ENCODE data around the gene GSN. TPM values are rescaled to one million over a fixed set of nuclear protein-coding genes. Genes with fewer than 3 reads are reported as not detected.
A peak's percentile ranks its signal among the peaks of the same experiment; 100 is the strongest.

GSN gene
- total RNA-seq, 2 donors from 2014 or later = 404 to 854 TPM

DNA sequence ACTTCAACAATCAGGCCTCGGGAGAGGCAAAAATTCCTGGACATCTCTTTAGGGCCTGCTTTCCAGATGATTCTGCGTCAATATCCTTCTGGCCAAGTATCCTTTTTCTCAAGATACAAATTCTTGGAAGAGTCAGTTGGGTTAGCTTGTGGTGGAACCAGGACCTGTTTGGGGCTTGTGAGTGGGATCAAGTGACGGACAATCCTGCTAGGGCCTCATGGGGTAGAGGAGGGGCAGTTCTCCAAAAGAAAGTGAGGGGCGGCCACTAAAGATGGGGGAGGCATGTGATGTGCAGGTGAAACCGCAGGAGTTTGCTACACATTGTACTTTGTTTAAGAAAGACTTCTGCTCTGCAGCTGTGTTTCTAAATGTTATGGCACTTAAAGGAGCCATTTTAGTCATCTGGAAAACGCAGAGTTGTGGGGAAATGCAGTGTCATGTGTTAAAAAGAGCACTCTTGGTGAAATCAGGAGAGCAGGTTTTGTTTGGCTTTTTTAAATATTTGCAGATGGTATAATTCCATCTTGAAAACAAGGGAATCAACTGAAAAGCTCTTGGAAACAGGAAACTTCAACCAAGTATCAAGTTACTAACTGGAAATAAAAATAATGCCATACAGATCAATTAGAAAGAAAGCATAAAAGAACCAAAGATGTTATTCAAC is 27.4 kb upstream of the GSN start:
- ATAC-seq = no peak
- intact Hi-C loops (cut with DNase I, micrococcal nuclease) = no loop called here

DNA sequence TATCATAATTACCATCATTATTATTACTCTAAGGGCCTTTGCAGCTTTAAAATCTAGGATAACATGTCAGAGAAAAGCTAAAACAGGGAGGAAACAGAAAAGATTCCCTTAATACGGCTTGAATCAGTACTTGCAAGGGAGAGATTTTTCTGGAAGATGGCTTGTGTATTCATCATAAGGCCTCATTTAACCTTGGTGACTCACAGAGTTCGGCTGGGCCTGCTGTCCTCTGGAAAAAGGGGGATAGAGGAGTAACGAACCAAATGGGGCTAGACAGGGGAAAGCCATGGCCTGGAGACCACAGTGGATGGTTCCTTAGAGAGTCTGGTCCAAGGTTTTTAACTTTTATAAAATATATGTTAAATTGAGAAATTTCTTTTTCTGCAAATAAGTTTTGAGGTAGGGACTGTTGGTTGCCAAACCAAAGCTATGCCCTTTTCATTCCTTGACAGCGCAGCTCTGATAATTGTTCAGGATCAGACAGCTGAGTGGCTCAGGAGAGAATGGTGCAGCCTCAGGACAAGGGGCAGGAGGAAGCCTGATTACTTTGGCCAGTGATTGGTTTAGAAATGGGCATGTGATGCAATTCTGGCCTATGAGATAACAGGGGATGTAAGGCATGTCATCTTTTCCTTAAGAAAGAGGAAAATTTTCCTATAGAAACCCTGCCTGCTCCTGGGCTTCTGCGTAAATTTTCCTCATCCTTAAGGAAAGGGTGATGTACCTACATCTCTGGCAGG is 25.6 kb upstream of the GSN start:
- no peak for ATAC-seq
- no peak for DNase-seq
- intact Hi-C loops (cut with DNase I, micrococcal nuclease) = no loop called here

More for the DNA sequence above, 27.4 kb upstream of the GSN start:
- DNase-seq = no peak

DNA sequence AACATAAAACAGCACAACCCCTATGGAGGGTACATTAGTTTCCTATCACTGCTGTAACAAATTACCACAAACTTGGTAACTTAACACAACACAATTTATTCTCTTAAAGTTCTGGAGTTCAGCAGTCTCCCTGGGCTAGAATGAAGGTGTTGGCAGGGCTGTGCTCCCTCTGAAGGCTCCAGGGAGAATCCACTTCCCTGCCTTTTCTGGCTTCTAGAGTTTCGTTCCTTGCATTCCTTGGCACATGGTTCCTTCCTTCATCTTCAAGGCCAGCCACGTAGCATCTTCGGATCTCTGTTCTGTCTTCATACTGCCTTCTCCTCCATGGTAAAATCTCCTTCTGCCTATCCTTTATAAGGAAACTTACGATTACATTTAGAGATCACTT is 25.0 kb upstream of the GSN start:
- intact Hi-C loops (cut with DNase I, micrococcal nuclease) = no loop called here
- ATAC-seq (no peak), DNase-seq (no peak)

GRCh38 chr9:121246821-121247561 is 21.0 kb upstream of the GSN start:
- ATAC-seq (no peak), DNase-seq (no peak)
- intact Hi-C loops (cut with DNase I, micrococcal nuclease) = no loop called here

GRCh38 chr9:121249563-121249962 is 18.4 kb upstream of the GSN start:
- DNase-seq = no peak
- intact Hi-C loops (cut with DNase I, micrococcal nuclease) = no loop called here
- ATAC-seq = no peak

DNA sequence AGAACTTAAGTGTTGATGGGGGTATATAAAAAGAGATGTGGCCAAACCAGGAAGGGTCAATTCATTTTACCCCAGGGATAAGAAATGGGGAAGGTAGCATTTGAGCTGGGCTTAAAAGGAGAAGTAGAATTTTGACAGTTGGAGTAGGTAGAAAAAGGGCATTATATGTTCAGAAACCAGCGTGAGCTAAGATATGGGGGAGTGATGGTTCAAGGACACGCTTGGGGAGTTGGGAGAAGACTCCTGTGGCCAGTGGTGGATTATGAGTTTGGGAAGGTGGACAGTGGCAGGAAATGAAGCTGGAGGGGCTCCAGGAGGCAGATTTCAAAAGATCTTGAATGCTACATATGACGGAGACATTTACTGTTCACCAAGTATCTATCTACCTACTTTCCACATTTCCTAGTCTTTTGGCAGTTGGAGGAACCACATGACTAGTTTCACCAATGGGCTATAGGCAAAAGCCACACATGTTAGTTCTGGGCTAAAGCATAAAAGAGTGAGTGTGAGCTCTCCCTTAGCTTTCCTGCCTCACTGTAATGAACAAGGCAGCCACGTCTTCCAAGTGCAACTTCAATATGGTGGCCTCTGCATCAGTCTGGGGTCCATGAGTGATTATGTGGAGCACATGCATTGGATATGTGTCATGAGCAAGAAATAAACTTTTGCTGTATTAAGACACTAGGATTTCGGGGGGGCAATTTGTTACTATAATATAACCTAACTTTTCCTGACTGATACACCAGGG is 15.7 kb upstream of the GSN start:
- no peak for DNase-seq
- intact Hi-C loops (cut with DNase I, micrococcal nuclease) = no loop called here
- ATAC-seq = no peak

- intact Hi-C loops (cut with DNase I, micrococcal nuclease) = no loop called here
- DNase-seq (no peak), ATAC-seq (no peak)
Measured at GRCh38 chr9:121253162-121253561, 14.8 kb upstream of the GSN start.

GRCh38 chr9:121253821-121254501 is 14.0 kb upstream of the GSN start:
- intact Hi-C loops (cut with DNase I, micrococcal nuclease) = no loop called here
- no peak for ATAC-seq

GRCh38 chr9:121259498-121259897 is 8.5 kb upstream of the GSN start:
- ATAC-seq = no peak
- intact Hi-C loops (cut with DNase I, micrococcal nuclease) = no loop called here
- no peak for DNase-seq

More at GRCh38 chr9:121253821-121254501, 14.0 kb upstream of the GSN start:
- no peak for DNase-seq

DNA sequence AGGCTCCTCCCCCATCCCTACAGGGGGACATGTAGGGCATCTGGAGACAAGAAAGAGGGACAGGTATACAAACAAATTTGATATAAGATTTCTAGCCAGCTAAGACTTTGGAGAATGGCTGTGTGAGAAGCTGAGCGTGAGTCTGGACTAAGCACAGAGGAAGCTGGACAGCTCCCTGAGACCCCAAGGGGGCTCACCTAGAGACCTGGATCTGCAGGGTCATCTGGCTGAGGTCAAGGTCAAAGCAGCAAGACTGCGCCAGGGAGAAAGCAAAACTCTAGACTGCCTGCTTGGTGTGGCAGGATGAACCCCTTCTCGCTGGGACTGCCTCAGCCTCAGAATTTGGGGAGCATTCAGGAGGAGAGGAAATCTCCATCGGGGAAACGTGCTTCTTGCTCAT is 8.0 kb upstream of the GSN start:
- no peak for DNase-seq

DNA sequence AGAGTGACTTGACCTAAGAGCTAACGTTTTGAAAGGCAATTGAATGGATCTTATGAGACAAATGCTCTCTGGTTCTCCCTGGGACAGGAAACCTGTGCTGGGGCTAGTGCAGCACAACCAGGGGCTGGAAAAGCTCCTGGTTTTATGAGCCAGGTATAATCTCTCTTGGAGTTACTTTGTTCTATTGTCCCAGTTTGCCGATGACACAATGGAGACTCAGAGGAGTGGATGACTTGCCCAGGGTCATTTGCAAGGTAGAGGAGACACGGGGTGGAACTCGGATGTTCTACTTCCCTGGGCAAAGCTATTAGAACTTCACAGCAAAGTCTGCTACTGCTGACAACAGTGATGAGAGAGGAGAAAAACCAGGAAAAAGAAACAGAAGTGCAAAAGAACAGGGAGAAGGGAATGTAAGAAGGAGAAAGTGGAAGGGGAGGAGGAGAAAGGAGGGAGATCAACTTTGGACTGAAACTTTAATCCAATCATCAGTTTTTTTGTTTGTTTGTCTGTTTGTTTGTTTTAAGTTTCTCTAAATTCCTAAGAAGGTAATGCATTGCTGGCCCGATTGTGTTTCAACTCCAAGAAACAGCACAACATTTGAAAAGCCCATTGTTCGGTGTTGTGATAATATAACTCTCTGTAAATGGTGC is 7.4 kb upstream of the GSN start:
- ATAC-seq (no peak), DNase-seq (no peak)
- intact Hi-C loops (cut with DNase I, micrococcal nuclease) = no loop called here

More for the DNA sequence above, 8.0 kb upstream of the GSN start:
- intact Hi-C loops (cut with DNase I, micrococcal nuclease) = no loop called here
- no peak for ATAC-seq

- intact Hi-C loops (cut with DNase I, micrococcal nuclease) = no loop called here
- DNase-seq (no peak), ATAC-seq (no peak)
Measured at GRCh38 chr9:121261107-121261460, 6.9 kb upstream of the GSN start.

GRCh38 chr9:121261755-121262154 is 6.2 kb upstream of the GSN start:
- no peak for ATAC-seq
- no peak for DNase-seq
- intact Hi-C loops (cut with DNase I, micrococcal nuclease) = no loop called here

GRCh38 chr9:121262423-121262822 is 5.5 kb upstream of the GSN start:
- DNase-seq (no peak), ATAC-seq (no peak)
- intact Hi-C loops (cut with DNase I, micrococcal nuclease) = no loop called here

DNA sequence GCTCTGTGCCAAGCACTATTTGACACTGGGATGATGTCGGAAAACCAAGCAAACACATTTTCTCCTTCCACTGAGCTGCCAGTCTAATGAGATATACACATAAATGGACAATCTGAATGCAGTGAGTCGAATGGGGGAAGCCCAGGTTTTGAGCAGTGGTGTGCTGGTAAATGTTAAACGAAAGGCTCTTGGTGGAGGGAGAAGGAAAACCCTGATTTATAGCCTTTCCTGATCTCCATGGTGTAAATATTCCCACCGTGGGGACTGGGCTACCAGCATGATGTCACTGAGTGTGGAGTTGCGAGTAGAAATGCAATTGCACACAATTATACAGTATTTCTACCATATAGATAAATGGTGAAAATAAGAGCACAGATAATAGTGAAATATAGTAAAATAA is 5.0 kb upstream of the GSN start:
- intact Hi-C loops (cut with DNase I, micrococcal nuclease) = no loop called here
- no peak for ATAC-seq
- DNase-seq = no peak

- no peak for ATAC-seq
- no peak for DNase-seq
- intact Hi-C loops (cut with DNase I, micrococcal nuclease) = no loop called here
Measured at GRCh38 chr9:121266356-121266755, 1.6 kb upstream of the GSN start.

DNA sequence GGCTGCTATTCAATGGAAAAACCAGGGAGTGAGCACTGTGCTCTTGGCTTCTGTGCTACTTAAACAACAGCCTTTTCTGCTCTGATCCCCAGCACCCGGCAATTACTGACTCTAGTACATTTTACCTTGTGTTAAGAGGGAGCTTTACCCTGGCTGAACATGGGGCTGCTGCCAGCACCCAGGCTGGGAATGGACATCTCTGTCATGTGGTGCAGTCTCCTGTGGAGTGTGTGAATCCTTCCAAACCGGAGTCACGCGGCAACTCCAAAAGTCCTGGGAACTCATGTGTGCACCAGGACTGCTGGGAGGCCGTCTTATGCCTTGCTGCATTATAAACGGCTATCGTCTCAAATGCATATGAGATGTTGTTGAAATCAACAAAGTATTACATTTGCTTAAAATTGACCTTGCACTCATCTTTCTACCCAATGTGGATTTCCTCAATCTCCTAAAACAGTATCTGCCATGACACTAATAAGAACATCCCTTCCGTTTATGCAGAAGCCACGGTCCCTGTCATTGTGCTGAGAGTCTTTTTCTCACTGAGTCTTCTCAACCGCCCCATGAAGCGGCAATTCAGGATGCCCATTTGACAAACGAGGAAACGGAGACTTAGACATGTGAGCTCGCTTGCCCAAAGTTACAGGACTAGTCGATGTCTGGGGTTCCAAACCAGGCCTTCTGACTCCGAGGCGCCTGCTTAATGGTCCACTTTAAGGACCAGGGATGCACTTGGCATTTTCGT is 884 bp upstream of the GSN start:
- DNase-seq = peak in 1 of 2 donors; percentile 73
- no peak for ATAC-seq
- intact Hi-C loops (cut with DNase I, micrococcal nuclease) = no loop called here

DNA sequence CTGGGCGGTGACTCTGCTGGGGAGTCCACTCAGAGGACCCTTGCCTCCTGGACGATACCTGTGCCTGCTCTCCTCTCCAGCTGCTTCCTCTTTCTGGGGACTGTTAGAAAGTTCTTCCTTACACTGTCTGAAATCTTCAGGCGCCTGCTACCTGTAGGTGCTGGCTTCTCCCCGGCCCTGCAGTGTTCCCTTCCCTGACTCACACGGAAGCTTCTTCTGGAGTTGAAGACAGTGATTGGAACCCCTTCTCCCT is 562 bp downstream of the GSN start:
- peak; percentile 50 for ATAC-seq
- intact Hi-C loops (cut with DNase I, micrococcal nuclease) = no loop called here

More for the DNA sequence above, 562 bp downstream of the GSN start:
- no peak for DNase-seq
